G401.6 (cell line): ENCODE measurements around the gene MRPS15.
"Not testable (repeated sequence)": the region's sequence is repeated elsewhere in the genome, so short reads cannot be mapped to it uniquely, and the experiment has no call there.

Experiments
- FAIRE-seq: peaks from 2 replicates; lab custom pipeline; 2012; peaks lifted over from hg19 to GRCh38; lab: Jason Lieb, UNC

Gene MRPS15

DNA sequence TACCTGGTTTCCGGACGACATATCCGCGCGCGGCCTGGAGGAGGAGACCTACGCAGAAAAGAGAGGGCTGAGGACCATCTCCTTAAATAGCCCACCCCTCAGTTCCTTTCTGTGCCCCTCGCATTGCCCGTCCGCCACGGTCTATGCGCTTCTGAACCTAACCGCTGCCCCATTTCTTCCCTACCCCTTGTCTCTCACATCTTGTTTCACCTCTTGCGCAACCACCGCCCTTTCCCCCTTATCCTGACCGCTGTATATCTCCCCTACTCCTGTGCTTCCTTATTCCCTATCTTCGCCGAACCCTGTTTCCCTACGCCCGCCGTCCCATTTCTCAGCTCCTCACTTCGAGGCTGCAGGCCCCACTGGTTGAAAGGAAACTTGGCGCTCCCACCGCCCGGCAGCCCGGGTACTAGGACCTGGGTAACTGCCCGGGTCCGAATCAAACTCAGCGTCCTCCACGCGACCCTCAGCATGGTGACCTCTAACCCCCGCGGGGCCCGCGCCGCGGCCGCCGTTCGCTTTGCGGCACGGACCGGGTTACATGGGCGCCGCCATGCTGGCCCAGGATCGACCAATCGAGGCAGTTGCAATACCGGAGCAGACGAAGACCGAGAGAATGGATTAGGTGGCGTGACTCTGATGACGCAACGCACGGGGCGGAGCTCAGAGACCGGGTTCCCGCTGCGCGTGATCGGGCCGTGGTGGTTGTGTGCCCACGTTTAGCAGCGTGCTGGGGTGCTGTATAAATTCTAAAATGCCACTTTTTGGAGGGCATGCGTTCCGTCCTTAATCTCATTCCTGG is at the start of gene MRPS15:
MRPS15 (minus strand) TSS at position 582 of the 802 bp plus-strand sequence; CDS start at position 473, 109 bp downstream.
- peak; percentile 79 for FAIRE-seq

DNA sequence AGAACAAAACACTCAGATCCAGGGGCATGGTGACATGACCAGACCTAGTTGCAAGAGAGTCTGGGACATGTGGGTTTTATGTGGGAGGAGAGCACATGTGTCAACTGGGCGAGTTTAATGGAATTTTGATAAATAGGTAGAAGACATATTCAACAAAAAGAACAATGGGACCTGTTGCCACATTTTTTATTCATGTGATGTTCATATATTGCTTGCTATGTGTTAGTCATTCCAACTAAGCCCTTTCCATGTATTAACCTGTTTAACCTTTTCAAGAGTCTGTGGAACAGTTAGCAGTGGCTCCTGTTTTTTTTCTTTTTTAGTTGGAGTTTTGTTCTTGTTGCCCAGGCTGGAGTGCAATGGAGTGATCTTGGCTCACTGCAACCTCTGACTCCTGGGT is 48.7 kb upstream of the MRPS15 start:
- FAIRE-seq, result no peak

DNA sequence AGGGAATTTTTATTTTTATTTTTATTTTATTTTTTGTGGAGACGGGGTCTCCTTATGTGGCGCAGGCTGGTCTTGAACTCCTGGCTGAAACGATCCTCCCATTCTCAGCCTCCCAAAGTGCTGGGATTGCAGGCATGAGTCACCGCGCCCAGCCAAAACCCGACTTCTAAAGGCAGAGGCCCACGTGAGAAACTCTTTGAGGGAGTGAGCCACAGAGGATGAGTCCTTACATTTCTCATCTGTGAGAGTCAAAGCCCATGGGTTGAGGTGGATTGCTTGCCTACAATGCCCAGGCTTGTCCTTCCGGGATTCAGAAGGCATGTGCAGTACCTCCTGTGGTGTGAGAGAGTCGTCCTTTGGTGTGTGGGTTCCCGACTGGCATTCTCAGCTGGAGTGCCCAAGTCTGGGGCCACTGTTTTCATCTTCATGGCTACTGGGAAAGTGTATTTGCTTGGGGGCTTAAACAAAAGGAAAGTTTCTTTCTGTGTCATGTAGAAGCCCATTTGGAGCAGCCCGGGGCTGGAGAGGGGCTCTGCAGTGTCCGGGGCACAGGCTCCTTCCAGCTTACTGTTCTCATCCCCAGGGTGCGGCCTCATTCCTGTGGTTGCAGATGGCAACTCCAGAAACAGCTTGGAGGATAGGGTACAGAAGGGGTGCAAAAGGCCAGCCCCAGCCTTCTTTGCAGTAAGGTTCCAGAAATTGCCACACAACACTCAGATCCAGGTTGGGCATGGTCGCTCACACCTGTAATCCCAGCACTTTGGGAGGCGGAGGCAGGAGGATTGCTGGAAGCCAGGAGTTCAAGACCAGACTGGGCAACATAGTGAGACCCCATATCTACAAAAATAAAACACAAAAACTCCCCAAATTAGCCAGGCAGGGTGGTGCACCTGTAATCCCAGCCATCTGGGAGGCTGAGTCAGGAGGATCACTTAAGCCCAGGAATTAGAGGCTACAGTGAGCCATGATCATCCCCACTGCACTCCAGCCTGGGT is 47.9 kb upstream of the MRPS15 start:
- FAIRE-seq, result no peak

DNA sequence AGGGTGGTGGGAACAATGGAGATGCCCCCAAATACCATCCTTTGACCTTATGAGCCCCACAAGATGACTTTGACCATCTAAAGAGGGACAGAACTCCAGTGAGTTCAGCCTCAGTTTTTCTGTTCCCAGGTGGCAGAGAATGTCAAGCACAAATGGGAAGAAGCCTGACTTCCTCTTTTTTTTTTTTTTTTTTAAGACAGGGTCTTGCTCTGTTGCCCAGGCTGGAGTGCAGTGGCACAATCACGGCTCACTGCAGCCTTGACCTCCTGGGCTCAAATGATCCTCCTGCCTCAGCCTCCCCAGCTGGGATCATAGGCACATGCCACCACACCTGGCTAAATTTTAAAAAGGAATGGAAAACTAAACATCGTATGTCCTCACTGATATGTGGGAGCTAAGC is 47.0 kb upstream of the MRPS15 start:
- not testable (repeated sequence) for FAIRE-seq

DNA sequence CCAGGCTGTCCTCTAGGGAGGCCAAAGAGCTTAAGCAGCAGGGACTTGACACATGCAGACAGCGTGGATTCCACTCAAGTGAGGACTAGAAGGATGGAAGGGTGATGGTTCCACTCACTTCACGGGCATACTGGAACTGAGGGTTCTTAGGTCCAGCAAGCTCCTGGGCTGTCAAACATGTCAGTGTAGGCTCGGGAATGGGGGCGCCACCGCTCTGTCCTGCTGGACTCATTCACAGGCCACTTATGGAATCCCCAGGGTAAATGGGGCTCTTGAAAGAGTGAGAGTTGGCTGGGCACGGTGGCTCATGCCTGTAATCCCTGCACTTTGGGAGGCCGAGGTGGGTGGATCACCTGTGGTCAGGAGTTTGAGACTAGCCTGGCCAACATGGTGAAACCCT is 46.2 kb upstream of the MRPS15 start:
- no peak for FAIRE-seq

DNA sequence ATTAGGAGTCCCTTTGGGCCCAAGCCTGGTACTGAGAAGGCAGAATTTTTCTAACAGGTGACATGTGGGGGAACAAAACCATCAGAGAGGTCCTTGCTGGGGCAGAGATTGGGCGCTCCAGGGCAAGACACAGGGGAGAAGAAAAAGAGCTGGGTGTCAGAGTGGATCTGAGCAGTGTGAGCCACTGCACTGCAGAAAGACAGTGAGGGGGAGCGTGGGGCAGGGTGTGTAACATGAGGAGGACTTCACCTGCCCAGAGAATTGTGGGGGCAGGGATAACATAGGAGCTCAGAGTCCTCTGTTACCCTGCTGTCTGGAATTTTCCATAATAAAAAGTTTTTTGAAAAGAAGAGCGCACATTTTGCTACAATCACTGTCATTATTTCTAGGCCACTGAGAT is 44.1 kb upstream of the MRPS15 start:
- FAIRE-seq, result no peak

DNA sequence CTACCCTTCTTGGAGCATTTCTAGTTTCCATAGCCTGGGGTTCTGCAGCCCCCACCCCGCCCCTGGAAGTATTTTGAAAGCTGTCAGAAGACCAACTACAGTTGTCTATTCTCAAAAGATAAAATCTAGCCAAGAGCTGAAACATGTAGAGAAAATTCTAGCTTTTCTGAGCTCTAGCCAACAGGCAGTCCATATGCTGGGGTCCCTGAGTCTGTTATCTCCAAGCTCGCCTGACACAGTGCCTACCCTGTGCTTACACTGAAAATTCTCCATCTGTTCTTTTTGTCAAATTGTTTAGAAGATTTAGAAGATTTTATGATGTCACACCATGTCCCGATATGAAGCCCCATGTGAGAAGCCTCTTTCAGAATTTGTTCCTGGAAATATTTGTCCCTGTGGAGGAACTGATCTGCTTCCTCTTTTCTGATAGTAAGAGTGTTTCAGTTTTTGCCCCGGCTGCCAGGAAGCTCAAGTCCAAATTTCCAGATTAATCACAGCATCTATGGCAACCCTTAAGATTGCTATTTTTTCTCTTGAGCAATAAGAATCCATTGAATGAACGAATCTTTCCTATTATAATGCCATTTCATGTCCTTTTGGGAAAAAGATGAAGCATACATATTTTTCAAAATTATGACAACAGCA is 42.2 kb upstream of the MRPS15 start:
- no peak for FAIRE-seq

DNA sequence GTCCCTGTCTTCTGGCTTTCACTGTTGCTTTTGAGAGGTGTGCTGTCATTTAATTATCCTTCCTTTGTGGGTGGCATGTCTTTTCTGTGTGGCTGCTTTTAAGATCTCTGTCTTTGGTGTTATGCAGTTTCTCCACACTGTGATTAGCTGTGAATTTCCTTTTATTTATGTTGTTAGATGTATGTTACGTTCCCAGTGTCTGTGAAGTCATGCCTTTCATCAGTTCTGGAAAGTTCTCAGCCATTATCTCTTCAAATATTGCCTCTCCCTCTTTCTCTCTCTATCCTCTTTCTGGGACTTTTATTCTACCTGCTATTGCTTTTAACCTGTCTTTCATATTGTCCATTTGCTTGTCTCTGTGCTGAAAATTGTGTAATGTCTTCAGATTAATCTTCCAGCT is 39.5 kb upstream of the MRPS15 start:
- FAIRE-seq, result no peak

DNA sequence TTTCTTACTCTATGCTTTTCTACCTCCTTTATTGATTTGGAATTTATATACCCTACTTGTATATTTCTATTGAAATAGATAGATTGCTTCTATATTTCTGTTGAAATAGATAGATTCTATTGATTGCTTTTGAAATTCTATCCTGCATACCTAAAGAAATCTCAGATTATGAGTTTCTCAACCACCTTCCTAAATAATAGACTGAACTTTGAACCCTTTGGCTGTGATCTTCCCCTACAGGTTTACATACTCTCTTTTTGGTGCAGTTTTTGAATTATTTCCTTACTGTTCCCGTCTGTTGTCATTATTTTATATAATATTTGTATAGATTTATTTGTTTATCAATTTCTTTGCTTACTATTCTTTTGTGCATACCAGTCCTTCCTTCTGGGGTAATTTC is 39.0 kb upstream of the MRPS15 start:
- no peak for FAIRE-seq

DNA sequence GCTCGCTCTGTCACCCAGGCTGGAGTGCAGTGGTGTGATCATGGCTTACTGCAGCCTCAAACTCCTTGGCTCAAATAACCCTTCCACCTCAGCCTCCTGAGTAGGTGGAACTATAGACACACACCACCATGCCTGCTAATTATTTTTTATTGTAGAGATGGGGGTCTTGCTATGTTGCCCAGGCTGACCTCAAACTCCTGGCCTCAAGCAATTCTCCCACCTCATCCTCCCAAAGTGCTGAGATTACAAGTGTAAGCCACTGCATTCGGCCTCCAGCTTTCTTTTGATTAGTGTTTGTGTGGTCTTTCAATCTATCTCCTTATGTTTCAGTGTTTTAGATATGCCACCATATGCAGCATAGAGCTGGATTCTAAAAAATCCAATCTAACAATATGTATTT is 38.4 kb upstream of the MRPS15 start:
- no peak for FAIRE-seq

DNA sequence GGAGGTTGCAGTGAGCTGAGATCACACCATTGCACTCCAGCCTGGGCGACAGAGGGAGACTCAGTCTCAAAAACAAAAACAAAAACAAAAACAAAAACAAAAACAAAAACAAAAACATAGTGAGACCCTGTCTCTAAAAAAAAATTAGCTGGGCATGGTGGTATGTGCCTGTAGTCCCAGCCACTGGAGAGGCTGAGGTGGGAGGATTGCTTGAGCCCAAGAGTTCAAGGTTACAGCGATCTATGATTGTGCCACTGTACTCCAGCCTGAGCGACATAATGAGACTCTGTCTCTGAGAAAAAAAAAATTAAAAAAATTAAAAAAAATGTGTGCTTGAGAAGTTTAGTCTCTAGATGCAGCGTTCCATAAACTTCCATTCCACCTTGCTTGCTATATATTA is 37.7 kb upstream of the MRPS15 start:
- FAIRE-seq, result not testable (repeated sequence)

DNA sequence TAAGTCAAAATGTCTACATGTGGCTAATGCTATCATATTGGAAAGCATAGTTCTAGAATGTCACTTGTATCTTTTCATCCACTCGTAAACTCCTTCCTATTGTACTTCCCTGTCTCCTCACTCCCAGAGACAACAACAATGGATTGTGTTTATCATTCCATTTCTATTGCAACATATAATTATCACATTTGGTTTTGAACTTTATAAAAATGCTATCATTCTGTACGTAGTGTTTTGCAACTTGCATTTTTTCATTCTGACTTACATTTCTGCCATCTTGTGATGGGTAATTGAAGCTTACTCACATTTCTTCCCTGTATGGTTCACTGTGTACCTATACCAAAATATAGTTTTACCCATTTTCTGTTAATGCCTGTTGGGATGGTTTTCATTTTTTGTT is 33.0 kb upstream of the MRPS15 start:
- FAIRE-seq, result no peak

DNA sequence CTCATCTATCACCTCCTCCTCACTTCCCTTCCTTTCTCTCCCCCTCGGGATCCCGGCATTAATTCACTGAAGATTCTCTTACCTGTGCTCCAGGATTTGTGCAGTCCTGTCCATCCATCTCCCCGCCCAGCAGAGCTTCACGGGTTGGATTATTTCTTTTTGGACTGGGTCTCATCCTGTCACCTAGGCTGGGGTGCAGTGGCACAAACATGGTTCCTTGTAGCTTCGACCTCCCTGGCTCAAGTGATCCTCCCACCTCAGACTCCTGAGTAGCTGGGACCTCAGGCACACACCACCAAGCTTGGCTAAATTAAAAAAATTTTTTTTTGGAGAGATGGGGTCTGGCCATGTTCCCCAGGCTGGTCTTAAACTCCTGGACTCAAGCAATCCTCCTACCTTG is 30.8 kb upstream of the MRPS15 start:
- FAIRE-seq, result no peak

DNA sequence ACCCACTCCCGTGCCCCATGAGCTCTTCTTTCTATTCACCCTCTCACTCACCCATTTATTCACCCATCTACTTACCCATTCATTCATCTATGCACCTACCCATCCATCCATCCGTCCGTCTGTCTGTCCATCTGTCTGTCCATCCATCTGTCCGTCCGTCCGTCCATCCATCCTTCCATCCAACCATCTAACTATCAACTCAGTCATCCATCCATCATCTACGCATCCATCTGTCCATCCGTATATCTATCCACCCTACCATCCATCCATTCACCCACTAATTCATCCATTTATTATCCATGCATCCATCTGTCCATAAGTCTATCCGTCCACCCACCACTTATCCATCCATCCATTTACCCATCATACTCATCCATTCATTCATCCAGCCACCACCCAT is 29.3 kb upstream of the MRPS15 start:
- FAIRE-seq, result no peak

DNA sequence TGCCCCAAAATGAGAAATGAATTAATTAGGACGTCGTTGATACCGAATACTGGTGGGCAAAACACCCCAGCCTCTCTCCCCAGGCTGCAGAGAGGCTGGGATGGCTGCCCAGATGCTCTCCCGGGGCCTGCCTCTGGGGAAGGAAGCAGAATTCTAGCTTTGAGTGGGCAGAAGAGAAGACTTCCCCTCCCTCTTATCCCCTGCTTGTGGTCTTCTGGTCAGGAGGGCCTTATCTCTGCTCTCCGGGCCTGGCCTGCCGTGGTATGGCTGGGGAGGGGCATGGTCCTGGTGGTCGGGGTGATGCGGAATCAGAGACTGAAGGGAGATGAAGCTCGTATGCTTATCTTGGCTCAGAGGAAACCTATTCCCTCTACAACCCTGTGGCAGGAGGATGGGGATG is 28.3 kb upstream of the MRPS15 start:
- FAIRE-seq, result no peak

DNA sequence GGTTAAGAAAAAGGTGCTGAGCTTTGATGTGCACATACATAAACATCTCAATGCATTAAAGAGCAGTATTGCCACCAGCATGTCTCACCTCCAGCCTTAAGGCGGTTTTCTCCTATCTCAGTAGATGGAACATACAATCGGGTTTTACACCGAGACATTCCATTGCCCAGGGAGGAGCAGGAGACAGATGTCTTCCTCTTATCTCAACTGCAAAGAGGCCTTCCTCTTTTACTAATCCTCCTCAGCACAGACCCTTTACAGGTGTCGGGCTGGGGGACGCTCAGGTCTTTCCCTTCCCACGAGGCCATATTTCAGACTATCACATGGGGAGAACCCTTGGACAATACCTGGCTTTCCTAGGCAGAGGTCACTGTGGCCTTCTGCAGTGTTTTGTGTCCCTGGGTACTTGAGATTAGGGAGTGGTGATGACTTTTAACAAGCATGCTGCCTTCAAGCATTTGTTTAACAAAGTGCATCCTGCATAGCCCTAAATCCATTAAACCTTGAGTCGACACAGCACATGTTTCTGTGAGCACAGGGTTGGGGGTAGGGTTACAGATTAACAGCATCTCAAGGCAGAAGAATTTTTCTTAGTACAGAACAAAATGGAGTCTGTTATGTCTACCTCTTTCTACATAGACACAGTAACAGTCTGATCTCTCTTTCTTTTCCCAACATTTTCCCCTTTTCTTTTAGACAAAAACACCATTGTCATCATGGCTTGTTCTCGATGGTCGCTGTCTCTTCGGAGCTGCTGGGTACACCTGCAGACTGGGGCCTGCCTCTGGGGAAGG is 25.3 kb upstream of the MRPS15 start:
- FAIRE-seq, result not testable (repeated sequence)

DNA sequence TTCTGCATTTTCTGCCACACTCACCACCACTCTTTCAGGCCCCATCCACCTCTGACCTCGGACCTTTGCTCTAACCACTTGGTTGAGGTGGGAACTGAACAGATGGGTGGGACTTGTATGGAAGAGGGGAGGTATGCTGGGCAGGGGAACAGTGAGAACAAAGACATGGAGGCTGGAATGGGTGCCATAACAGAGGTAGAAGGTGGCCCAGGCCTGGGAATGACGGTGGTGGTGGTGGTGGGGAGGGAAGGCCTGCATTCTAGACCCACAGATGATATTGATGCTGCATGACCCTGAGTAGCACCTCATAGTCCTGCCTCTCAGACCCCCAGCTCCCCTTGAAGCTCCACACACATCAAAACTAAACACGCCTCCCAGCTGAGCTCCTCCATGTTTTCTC is 23.7 kb upstream of the MRPS15 start:
- no peak for FAIRE-seq

DNA sequence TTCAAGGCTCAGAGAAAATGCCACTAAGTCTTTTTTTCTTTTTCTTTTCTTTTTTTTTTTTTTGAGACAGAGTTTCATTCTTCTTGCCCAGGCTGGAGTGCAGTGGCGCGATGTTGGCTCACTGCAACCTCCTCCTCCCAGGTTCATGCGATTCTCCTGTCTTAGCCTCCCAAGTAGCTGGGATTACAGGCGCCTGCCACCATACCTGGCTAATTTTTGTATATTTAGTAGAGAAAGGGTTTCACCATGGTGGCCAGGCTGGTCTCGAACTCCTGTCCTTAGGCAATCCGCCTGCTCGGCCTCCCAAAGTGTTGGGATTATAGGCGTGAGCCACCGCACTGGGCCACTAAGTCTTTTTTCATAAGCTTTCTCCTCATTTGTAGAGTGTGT is 23.1 kb upstream of the MRPS15 start:
- FAIRE-seq, result not testable (repeated sequence)

DNA sequence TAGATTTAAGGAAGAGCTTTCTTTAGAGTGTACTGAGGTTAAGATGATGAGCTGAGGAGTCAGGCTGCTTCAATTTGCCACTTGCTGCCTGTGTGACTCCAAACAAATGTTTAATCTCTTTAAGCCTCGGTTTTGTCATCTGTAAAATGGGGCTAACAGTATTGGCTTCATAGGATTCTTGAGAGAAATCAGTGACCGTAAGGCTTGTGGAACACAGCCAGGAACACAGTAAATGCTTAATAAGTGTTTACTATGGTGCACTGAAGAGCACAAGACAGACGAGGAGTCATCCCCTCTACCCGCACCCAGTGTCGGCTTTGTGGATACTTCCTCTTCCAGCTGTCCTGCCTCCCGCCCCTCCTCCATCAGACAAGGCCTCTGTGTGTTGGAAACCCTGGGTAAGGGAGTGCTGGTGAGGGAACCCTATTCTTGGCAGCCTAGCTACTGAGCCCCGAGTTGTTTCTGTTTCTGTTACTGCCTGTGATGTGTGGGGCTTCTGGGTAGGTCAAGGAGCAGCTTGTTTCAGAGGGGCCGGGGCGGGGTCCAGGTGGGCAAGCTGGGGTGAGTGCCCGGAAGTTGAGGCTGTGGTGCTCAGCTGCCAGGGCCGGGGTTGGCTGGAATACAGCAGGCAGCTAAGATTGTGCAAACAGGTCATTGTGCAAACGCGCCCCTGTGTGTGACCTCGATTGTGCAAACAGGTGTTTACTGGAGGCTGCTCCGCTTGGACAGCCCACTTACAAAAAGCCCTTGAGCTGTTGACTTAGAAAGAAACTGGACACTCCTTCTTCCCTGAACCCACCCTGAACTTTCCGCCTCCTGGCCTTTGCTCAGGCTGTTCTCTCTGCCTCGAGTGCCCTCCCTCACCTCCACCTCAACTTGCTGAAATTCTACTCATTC is 22.5 kb upstream of the MRPS15 start:
- no peak for FAIRE-seq

DNA sequence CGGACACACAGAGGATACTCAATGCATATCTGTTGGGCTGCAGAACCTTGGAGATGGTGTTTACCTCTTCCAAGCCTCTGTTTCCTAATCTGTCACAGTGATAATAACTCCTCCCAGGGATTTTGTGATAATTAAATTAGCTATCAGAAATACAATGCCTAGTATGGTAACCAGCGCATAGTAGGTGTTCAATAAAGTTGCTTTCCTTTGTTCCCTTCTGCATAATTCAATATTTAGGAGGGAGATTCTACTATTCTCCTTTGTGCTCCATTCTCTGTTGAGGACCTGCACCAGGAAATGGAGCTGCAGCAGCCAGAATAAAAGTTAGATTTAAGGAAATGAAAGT is 21.9 kb upstream of the MRPS15 start:
- FAIRE-seq, result no peak

DNA sequence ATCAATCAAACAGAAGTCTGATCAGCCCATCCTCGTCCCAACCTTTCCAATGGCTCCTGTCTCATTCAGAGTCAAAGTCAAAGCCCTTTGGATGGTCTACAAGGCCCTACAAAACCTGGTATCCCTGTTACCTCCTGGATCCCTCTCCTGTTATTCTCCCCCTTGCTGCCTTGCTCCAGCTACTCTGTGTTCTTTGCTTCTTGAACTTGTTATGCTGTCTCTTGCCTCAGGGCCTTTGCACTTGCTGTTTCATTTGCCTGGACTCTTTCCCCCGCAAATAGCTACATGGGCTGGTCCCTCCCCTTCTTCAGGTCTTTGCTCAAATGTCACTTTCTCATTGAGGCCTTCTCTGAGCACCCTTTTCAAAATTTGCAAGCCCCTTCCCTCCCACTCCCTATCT is 19.9 kb upstream of the MRPS15 start:
- no peak for FAIRE-seq
